Stimulated activated CD8-positive, alpha-beta memory T cell treated with anti-CD3 and anti-CD28 coated beads, Interleukin-12 subunit alpha, Interleukin-12 subunit beta, amount 100 ng/mL, for 24 hours (primary cell): ENCODE data around the gene ZPBP2.

Source experiments
- DNase-seq: peaks from one replicate; pipeline ENCODE4 v3.0.0-alpha.2; 2020; ENCODE audit errors: extremely low read depth

The ZPBP2 gene

DNA sequence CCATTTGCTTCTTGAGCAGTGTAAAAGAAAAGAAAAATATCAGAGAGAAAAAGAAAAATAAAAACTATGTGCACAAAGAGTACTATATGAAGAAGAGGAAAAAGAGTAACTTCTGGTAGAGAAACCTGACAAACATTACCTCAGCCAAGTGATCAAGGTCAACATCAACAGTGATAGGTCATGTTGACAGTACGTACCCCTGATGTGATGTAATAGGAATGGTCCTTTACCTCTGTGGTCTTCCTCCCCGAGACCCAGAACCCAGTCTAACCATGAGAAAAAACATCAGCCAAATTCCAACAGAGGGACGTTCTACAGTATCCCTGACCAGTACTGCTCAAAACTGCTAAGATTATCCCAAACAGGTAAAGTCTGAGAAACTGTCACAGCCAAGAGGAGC is 46.0 kb downstream of the ZPBP2 start:
- DNase-seq: no peak

DNA sequence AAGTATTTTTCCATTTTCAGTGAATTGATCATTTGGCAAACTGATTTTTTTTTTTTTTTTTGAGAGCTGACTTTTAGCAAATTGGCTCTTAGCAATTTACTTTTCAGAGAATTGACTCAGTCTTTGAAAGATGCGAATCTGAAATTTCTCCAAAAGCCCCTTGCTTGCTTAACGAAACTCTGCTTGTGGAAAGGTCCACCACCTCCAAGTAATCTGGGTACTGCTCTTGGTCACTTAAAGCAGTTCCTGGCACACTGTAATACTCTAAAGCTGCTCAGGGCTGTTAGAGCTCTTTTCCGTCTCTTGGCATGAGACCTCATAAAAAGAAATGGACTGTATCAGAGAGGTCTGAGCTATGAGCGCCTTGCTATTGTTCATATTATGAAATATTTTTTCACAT is 47.6 kb downstream of the ZPBP2 start:
- DNase-seq: no peak

DNA sequence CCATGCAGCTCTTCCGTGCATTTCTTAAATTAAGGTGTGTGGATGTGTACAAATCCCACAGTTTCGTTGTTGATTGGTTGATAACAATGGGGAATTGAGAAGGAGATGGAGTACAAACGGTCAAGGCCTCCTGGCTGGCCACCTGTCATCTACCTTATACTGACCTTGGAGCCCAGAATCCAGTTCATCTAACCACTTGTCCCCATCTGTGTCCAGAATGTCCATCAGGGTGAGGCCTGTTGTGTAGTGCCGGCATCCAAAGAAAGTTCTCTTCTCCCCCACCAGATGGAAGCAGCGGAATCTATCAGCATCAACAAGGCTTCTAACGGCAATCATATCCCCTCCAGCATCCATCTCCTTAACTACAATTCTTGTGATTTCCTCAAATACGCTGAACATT is 48.9 kb downstream of the ZPBP2 start:
- no peak for DNase-seq

DNA sequence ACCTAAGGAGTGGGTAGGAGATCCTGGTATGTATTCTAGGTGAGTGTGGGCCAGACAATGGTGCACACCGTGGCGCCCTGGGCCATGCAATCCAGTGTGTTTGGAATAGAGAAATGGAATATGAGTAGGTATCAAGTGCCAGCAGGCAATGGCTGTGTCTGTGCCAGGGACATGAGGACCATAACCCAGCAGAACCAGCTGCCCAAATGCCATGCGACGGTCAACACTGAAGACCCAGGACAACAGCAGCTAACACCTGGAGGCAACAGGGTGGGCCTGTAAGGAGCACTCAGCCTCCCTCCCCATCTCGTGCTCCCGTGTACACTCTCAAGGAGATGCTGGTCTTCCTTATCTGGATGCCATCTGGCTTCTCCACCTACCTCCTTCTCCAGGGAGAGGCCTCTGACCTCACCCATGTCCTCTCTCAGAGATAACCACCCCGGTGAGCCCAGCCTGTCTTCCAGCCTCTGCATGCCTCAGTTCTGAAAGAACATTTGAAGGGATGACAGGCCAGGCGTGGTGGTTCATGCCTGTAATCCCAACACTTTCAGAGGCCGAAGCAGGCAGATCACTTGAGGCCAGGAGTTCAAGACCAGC is 51.2 kb downstream of the ZPBP2 start:
- no peak for DNase-seq

DNA sequence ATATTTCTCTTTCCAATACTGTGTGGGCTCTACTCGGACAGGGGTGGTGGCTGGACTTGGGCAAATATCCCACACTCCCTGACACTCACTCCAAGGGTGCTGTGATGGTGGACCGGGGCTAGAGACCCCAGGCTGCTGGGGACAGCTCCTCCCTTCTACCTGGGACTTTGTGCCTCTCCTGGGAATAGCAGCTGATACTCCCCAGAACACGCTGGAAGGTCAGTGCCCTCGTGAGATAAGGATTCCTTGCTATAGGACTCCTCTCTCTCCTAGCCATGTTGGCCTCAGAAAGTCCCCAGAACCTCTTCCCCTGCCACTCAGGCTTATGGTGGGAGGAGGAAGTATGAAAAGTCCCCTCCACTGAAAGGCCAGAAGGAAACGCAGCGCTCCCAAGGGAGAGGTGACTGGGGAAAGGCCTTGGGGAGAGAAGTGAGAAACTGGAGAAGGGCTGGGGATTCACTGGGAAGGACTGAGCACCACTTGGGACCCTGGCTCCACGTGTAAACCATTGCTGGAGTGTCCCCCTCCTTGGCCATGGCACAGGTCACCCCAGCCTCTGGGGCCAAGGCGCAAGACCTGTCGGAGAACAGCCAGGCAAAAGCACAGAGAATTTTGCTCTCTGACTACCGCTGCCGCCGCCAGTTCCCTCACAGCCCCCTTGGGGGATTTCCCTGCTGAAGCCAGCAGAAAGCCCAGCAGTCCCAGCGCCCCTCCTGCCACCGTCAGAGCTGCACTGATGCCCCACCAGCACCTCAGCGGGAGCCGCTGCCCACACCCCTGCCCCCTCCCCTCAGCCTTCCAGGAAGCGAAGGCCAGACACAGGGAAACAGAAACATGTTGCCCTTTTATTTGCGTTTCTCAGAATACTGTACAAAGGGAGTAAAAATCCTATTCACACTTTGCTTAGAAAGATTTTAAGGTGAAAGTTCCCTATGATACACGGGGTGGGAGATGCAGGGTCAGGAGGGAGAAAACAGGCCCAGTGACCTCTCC is 52.5 kb downstream of the ZPBP2 start:
- DNase-seq: peak; percentile 39

DNA sequence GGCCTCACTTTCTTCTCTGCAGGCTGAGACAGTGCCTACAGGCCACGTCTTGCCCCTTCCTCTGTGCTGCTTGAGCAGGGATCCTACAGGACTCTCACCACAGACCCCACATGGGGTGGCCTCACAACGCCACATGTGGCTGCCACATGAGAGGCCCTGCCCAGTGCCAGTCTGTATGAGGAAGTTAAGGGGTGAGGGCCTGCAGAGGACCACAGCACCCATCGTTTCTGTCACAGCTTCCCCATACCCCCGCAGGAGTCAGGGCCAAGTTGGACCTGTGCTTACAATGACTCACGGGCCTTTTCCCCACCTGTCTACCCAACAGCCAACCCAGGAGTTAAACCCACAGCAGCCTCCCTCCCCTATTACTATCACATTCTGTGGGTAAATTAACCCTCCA is 53.3 kb downstream of the ZPBP2 start:
- DNase-seq: no peak

DNA sequence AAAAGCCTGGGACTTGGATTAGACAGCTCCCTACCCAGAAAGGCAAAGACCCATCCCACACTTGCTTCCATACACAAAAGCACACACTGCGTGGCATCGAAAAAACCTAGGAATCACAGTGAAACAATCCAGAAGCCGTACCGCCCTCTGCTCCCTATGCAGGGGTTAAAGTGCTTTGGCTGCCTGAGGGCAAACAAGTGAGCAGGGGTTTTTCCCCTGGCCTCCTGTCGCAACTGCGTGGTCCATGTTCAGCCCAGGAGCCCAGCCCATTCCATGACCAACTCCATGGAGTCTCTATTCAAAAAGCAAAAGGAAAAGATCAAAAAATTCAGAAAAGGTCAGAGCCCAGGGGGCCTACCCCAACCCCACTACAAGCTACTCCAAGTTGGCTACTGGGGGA is 54.0 kb downstream of the ZPBP2 start:
- no peak for DNase-seq

DNA sequence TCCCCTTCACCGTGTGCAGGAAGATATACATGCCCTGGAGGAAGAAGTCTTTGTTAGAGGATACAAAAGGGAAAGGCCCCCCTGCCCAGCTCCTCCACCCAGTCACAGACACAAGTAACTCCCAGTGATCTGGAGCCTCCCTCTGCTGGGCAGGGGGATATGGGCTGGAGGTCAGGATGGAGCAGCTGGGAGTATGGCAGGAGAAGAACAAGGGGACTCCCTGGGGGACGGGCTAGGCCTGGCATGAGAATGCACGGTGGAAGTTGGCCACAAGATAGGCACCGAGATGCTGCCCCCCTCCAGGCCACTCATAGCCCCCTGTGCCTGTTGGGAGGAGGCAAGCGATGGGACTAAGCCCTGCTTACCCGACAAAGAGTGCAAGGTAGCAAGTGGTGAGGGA is 55.2 kb downstream of the ZPBP2 start:
- no peak for DNase-seq

DNA sequence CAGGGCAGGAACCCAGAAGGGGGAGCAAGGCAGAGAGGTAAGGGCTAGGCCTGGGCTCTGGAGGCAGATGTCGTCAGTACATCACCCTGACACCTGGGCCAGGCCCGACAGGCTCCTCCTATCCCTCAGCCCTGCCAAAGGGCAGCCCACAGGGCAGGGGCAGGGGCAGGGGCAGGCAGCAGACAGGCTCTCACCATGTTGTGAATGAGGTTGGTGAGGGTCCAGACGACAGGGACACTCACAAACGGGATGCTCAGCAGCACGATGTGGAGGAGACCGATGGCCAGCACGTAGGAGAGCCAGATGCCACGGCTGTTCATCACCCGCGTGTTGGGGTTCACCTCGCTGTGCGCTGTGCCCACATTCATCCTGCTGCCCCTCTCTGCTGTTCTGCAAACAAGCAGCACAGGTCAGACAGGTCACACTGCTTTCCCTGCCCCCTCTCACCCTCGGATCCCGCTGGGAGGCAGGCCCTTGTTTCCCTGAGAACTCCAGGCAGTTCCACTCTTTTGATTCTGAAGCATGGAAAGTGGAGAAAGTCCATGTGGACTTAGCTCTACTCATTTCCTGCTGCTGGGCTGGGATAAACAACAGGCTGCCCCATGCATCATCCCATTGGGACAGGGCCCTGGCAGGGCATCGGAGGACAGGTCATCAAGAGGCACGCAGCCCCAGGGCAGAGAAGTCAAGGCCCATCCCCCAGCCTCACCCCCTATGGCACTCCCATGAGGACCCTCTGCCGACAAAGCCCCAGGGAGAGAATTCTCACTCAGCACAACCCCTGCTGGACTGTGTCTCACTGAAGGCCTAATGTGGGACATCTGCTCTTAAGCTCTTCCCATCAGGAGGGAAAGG is 56.1 kb downstream of the ZPBP2 start:
- DNase-seq: no peak

DNA sequence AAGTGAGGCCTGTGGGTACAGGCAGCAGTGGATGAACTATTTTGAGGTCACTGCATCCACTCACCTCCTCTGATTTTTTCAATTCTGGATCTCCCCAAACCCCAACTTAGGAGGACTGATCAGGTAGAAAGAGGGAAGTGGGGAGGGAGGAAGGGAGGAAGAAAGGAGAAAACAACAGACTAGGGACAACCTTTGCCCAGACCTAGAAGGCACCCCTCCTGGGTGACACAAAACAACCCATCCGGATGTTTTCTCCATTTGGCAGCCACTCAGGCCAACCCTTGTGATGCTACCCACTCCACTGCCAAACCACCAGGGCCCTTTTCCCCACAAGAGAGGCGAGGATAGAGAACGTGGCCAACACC is 56.7 kb downstream of the ZPBP2 start:
- no peak for DNase-seq

DNA sequence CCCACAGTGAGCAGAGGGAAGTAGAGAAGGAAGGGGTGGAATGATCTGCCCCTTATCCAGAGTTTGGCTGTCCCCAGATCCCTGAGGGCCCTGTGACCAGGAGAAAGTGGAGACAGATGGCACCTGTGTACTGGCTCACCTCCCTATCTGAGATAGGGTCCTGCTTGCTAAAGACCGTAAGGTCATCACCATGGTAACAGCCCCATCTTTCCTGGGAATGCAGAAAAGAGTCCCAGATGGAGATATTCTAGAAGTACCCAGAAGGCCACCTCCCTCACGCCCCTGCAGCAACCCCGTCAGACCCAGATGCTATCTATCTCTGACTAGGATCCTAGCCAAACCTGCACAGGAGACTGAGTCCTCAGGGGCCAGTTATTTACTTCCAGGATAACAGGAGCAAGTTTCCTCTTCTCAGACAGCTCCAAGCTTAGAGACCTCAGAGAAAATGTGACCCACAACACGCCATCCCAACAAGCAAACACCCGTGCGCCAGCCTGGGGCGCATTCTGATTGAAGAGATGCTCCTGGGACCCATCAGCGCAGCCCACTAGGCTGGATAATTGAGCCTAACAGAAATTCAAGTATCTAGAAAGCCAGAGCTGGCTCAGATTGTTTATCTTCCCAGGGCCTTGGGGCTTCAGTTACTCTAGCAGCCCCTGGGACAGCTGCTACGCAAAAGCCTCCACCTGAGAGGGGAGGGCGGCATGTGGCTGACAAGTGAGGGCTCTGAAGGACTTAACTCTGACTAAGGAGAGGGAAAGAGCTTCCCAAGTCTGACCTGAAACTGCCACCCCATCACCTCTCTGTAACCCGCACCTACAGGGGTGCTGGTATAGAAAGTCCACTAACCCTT is 57.5 kb downstream of the ZPBP2 start:
- no peak for DNase-seq

DNA sequence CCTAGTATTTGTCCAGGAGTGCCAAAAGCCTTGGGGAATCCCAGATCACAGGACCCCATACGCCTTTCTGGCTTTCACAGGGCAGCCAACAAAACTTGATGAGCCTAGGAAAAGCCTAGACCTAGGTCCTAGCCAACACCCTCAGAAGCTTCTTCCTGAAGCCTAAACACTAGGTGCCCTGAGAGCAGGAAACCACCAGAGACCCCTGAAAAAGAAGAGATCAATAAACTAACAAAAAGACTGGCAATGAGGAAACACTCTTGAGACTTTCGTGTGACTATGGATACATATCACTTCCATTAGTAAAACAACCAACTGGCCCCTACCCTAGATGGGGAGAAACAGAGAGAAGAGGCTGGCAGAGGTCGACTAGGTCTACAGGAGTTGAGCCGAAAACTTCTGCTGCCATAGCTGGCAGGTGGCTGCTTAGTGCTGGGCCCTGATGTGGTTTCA is 58.2 kb downstream of the ZPBP2 start:
- no peak for DNase-seq

DNA sequence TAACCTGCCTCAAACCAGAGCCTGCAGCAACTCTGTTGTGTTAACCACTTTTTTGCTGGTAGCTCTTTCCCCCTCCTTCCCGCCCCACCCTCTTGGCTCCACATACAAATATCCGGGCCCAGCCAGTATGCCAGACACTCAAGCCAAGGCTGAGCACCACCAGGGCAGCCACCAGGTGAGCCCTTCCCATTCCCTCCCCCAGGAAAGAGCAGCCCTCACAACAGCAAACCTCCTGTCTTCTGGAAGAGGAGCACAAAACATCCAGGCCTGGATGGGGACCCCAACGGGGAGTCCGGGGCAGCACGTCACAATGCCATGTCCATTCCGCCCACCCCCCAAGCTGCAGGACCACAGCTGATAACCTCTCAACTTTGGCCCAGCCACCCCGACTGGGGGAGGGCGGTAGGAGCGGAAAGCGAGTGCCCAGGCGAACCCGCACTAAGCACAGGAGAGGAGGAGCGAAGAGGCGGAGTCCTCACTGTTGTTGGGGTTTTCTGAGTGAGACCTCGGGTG is 58.6 kb downstream of the ZPBP2 start:
- DNase-seq: peak; percentile 31
